ENCODE data around the gene RAB3B.
A peak's percentile ranks its signal among the peaks of the same experiment; 100 is the strongest.

Gene RAB3B

DNA sequence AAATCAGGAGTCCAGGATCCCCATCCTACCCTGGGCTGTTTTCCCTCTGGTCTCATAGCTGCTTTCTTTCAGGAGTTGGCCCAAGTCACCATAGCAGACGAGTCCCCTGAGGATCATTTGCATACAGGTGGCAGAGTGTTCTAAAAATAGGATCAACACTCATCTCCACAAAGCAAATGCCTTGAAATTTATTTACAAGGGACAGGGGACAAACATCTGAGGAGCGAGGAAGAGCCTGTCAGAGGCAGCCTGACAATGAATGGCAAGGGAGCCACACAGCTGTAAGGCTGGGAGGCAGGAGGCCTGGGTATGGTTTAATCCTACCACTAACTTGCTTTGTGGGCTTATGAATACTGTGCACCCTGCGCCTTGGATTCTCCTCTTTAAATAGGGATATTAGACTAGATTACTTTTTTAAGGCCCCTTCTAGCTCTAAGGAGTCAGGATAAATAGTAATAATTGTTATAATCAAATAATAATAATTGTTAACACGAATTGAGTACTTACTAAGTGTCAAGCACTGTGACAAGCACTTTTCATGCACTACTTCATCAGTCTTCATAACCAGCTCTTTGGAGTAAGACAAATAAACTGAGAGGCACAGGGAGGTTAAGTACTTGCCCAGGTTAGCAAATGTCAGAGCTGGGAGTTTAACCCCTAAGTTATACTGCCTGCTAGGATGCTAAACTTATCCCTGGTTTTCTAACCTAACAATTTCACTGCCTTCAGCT lies 34.5 kb downstream of the RAB3B start:
- peak; percentile 96 for DNase-seq

GRCh38 chr1:51954783-51955182 lies 35.7 kb downstream of the RAB3B start:
- DNase-seq = no peak

GRCh38 chr1:51953079-51953478 lies 37.4 kb downstream of the RAB3B start:
- DNase-seq = no peak

DNA sequence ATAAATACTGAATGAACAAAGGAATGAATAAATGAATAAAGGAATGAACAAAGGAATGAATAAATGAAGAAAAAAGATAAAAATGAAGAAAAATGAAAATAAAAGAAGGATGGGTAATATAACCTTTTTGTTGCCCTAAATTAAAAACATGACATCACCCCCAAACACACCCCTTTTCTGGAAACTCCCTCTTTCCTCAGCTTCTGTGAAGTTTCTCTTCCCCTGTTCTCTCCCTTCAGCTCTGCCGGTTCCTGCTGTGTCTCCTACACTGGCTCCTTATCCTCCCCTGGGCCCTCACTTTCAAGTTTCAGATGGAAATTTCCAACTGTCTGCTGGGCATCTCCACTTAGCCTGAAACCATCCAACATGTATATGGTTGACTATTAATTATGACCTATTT lies 37.9 kb downstream of the RAB3B start:
- DNase-seq = no peak

DNA sequence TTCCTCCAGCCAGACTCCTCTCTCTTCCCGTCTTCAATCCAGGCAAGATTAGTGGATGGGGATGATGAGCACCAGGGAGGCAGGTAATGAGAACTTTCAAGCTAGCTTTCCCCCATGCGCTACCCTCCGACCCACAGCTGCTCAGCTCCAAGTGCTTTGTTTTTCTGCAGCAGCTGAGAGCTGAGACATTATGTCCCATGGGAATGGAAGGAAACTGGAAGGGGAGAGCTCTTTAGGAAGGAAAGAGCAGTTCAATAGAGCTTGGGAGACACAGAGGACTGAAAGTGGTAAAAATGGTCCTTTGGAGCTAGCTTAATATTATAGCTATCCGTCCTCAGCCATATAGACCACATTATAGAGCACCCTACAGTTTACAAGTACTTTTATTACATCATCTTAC lies 39.8 kb downstream of the RAB3B start:
- DNase-seq = no peak

GRCh38 chr1:51949014-51949702 lies 41.3 kb downstream of the RAB3B start:
- no peak for DNase-seq

- no peak for DNase-seq
Observed at GRCh38 chr1:51948491-51948915, 42.0 kb downstream of the RAB3B start.

DNA sequence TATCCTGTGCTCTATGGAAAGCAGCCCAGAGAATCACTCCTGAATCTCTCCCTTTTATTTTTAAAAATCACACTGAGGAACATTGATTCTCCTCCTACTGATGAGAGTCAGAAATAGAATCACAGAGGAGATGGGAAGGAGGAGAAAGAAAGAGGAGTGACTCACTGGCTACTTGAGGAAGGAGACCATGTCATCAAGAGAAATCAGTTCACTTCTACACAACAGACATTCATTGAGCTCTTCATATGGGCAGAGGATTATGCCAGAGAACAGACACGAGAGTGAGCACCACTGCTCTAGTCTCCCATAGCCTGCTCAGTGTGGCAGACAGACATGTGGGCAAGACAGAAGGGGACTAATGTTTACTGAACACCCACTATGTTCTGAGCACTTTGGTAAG lies 44.2 kb downstream of the RAB3B start:
- no peak for DNase-seq

DNA sequence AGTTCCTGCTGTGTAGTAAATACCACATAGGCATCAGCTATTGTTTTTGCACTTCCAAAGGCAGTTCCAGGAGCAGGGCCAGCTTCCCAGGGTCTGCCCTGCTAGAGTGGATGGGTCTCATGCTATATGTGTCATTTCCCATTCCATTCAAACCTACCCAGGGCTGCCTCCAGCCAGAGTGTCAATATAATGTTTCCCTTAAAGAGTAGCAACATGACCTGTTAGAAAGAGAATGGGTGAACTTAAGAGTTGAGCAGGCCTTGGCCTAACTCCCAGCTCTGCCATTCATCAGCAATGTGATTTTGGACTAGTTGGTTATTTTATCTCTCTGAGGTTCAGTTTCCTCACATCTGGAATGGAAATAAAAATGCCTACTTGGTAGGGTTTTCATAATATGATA lies 44.9 kb downstream of the RAB3B start:
- DNase-seq = no peak

DNA sequence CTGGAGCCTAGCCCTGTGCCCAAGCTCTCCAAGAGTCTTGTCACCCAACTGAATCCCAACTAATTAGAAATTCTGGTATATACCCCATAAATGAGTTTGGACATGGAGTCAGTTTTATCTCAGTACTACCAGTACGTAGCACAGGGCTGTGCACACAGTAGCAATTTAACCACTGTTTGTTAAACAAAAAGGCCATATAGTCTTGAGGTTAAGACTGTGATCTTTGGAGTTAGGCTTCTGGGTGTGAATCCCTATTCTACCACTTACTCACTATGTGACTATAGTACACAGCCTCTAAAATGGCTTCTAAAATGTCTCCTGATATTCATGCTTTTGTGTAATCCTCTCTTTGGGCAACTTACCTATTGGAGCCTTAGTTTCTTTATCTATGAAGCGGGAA lies 48.2 kb downstream of the RAB3B start:
- DNase-seq = no peak

- DNase-seq = no peak
Observed at GRCh38 chr1:51941528-51941927, 49.0 kb downstream of the RAB3B start.

GRCh38 chr1:51937112-51937511 lies 53.4 kb downstream of the RAB3B start:
- no peak for DNase-seq

GRCh38 chr1:51936531-51936930 lies 54.0 kb downstream of the RAB3B start:
- no peak for DNase-seq

DNA sequence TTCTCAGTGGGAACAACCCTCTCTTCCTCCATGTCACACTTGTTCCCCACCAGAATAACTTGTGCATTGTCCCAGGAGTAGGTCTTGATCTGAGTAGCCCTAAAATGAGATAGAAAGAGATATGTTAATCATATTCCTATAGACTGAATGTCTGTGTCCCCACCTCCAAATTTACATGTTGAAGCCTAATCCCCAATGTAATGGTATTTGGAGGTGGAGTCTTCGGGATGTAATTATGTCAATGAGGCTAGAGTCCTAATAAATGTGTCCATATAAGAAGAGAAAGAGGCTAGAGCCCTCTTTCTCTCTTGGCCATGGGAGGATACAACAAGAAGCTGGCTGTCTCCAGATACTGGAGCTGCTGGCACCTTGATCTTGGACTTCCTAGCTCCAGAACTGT lies 57.2 kb downstream of the RAB3B start:
- DNase-seq = no peak

GRCh38 chr1:51930329-51930728 lies 60.2 kb downstream of the RAB3B start:
- DNase-seq = no peak

- no peak for DNase-seq
Observed at GRCh38 chr1:51928896-51929295, 61.6 kb downstream of the RAB3B start.

DNA sequence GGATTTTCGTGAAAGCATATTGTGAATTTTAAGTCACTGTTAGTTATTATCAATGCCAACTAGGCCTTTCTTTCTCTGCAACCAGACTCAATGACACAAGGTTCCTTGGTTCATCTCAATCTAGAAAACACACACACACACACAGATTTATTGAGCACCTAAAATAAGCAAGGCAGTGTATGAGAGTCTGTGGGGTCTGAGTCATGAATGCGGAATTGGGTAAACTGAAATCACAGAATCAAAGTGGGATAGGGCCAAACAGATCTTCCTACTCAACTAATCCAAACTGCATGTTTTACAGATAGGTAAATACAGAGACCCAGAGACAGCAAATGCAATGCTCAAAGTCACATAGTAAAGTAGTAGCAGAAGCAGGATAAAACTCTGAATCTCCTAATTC lies 63.5 kb downstream of the RAB3B start:
- DNase-seq = no peak

- no peak for DNase-seq
Observed at GRCh38 chr1:51926171-51926812, 64.2 kb downstream of the RAB3B start.

- no peak for DNase-seq
Observed at GRCh38 chr1:51924455-51924854, 66.0 kb downstream of the RAB3B start.

DNA sequence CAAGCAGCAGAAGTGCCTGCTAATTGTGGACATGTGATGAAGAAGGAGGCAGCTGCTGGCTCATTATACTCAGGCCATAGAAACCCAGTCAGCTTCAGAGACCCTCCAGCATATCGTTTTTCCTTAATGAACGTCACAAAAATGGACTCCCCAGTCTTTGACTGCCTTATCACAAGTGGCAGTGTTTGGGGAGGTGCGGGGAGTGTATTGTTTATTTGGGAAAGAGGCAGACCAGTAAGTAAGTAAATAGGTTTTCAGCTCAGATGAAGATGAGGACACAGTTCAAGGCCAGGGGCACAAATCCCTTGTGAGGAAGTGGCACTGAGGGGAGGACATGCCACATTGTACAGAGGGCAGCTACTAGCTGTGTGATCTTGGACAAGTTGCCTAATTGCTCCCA lies 68.5 kb downstream of the RAB3B start:
- DNase-seq = peak; percentile 20

DNA sequence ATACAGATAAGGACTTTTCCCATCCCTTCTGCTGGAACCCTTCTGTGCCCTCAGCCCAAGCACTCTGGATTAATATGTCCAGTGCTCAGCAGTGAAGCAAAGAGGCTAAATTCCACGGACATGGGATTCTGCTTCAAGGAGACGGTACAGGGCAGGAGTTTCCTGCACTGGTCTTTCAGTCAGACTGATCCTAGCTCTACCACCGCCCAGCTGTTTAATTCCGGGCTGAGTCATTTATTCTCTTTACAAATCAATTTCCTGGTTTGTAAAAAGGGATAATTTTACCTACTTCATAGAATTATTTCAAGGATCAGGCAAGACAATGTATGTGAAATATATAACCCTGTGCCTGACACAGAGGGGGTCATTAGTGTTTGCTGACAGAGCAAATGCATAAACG lies 70.4 kb downstream of the RAB3B start:
- DNase-seq = no peak

- no peak for DNase-seq
Observed at GRCh38 chr1:51919684-51920083, 70.8 kb downstream of the RAB3B start.

DNA sequence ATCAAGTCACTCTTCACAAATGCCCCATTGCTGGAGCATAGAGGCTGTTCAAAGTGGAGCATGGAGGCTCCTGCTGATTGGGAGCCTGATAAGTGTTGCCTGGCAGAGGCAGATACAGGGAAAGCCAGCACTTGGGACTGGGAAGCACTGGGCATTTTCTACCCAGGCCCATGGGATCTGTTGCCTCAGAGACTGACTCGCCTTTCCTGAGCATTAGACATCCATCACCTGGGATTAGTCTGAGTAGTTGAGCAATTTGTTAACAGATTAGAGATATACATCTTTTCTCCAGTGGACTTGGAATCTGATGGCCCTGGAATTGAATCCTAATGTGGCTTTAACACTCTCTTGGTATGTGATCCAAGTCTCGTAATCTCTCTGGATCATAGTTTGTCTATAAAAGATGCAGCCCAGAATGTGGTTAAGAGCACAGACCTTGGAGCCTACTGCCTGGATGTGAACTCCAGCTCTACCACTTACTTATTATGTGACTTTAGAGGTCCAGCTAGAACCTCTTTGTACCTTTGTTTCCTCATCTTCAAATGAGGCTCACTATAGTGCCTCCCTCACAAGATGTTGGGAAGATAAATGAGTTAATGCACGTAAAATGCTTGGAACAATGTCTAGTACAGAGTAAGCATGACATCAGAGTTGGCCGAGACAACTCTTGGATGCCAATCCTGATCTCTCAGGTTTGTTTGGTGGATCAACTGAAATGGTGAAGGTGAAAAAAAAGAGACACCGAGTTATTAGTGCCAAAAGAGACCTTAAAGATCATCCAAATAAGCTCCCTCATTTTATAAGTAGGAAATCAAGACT lies 73.7 kb downstream of the RAB3B start:
- no peak for DNase-seq

All from NCI-H510A treated with DMSO at 0.1 percent for 48 hours (cell line).